Fibroblast of skin of right quadriceps (primary cell): ENCODE data around the gene EXOC2.

Experiments
- DNase-seq: peaks from one replicate; pipeline ENCODE4 v3.0.0-alpha.2; 2013

EXOC2 gene

GRCh38 chr6:513961-514360 is 179.0 kb downstream of the EXOC2 start:
- DNase-seq = no peak

- no peak for DNase-seq
These were observed 179.9 kb downstream of the EXOC2 start for GRCh38 chr6:513058-513457.

GRCh38 chr6:511488-512137 is 181.3 kb downstream of the EXOC2 start:
- DNase-seq = no peak

- DNase-seq = no peak
These were observed 183.3 kb downstream of the EXOC2 start for GRCh38 chr6:509676-510075.

DNA sequence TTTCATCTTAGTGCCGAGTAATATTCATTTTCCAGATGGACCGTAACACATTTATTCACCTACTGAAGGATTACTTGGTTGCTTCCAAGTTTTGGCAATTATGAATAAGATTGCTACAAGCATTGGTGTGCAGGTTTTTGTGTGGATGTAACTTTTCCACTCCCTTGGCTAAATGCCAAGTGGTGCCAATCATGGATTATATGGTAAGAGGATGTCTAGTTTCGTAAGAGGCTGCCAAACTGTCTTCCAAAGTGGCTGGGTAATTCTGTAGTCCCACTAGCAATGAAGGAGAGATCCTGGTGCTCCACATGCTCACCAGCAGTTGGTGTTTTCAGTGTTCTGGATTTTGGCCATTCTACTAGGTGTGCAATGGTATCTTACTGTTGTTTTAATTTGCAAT is 184.3 kb downstream of the EXOC2 start:
- DNase-seq = no peak

GRCh38 chr6:508006-508405 is 184.9 kb downstream of the EXOC2 start:
- DNase-seq = no peak

DNA sequence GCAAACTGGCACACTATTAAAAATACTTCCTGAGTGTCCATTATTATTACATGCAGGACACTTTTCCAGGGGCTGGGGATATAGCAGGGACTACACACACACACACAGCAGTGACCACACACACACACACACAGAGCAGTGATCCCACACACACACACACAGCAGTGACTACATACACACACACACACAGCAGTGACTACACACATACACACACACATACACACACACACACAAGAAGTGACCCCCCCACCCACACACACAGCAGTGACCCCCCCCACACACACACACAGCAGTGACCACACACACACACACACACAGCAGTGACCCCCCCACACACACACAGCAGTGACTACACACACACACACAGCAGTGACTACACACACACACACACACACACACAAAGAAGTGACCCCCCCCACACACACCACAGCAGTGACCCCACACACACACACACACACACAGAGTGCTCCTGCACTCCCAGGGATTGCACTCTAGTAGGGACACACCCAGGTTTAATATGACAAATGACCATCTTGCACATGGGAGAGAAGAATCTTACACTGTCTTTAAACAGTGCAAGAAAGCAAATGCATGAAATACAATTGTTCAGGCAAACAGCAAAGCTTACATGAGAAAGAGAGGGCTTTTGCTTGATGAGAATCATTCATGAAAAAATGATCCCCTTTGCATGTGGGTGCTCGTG is 185.9 kb downstream of the EXOC2 start:
- no peak for DNase-seq

DNA sequence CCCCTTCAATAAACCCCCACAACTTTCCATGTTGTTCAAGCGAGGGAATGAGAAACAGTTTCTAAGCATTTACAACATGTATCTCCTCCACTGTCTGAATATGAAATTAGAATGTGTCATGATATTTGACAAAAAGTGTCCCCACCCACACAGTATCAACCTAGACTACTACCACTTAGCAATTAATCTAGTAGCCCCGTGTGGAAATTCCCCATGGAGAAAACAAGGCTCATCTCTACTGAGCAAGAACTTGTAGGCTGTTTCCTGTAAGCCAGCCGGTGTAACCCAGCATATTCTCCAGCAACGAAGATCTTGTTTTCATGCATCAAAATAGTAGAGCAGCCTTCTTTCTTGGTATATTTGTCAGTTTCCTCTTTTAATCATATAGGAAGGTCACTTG is 186.4 kb downstream of the EXOC2 start:
- DNase-seq = no peak

GRCh38 chr6:505374-505773 is 187.6 kb downstream of the EXOC2 start:
- no peak for DNase-seq

- no peak for DNase-seq
These were observed 188.4 kb downstream of the EXOC2 start for GRCh38 chr6:504446-504980.

- DNase-seq = no peak
These were observed 189.2 kb downstream of the EXOC2 start for GRCh38 chr6:503610-504362.

DNA sequence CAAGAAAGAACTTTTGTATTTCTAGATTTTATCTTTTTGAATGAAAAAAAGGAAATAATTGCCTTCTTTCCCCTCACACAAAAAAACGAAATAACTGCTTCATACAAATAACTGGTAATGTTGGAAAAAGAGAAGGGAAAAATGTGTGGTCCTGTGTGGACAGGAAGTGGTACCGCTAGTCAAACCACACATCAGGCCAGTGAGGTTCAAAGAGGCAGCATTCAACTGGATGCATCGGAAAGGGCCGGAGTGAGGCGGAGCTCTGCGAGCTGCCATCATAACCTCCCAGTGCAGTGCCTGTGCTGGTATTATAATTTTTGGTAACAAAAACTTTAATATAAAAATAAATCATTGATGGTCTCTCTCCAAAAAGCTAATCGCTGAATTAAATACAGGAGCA is 190.2 kb downstream of the EXOC2 start:
- no peak for DNase-seq

- no peak for DNase-seq
These were observed 190.9 kb downstream of the EXOC2 start for GRCh38 chr6:501891-502601.

GRCh38 chr6:499617-500016 is 193.3 kb downstream of the EXOC2 start:
- DNase-seq = no peak

- no peak for DNase-seq
These were observed 194.1 kb downstream of the EXOC2 start for GRCh38 chr6:498795-499231.

GRCh38 chr6:497258-497657 is 195.7 kb downstream of the EXOC2 start:
- DNase-seq = no peak

- no peak for DNase-seq
These were observed 196.3 kb downstream of the EXOC2 start for GRCh38 chr6:496649-497048.

DNA sequence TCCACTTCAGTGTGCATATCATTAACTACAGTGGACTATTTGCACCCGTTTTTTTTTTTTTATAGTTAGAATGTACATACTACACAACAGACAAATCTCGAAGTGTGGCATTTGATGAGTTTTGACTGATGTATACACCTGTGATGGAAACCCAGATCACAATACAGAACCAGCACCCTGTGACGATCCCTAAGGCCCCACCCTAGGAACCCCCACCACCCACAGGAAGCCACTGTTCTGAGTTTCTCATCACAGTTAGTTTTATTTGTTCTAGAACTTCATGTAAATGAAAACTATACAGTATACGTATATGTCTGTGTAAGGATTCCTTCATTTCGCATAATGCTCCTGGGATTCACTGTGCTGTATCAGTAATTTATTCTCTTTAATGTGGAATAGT is 198.5 kb downstream of the EXOC2 start:
- DNase-seq = no peak

- no peak for DNase-seq
These were observed 199.1 kb downstream of the EXOC2 start for GRCh38 chr6:493840-494239.

DNA sequence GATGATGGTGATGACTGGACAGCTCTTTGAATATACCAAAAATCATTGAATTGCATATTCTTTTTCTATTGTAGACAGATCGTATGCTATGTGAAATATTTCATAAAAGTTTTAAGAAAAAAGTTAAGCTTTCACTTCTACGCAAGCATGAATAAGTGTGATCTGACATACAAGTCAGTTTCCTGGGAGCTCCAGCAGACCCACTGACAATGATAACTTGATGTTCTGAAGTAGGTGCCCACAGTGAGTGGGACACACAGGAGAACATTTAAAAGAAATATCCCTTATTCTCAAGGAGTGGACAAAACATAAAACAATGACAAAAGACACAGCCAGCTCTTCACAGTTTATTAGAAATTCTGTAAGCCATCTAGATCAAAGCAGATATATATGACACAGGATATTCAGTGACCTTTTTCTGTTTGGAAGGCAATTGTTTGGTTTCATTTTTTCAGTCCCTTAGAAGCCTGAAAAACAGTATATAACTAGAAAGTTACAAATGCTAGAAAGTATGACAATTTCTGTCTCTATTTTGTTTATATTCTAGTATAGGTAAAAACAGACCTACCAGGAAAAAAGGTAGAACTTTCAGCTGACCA is 200.0 kb downstream of the EXOC2 start:
- no peak for DNase-seq

DNA sequence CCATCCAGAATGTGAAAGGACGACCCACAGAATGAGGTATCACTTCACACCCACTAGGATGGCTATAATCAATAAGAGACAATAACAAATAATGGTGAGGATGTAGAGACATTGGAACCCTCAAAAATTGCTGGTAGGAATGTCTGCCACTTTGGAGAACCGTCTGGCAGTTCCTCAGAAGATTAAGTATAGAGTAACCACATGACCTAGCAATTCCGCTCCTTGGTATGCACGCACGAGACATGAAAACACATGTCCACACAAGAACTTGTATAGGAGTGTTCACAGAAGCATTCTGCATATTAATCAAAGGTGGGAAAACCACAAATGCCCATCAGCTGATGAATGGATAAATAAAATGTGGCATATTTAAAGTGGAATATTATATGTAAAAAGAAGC is 200.8 kb downstream of the EXOC2 start:
- no peak for DNase-seq

GRCh38 chr6:491233-491632 is 201.7 kb downstream of the EXOC2 start:
- DNase-seq = no peak
